T-cell (primary cell): ENCODE data around the gene CA12. TPM values are rescaled to one million over a fixed set of nuclear protein-coding genes. Genes with fewer than 3 reads are reported as not detected.
"Not testable (repeated sequence)": the region's sequence is repeated elsewhere in the genome, so short reads cannot be mapped to it uniquely, and the experiment has no call there.

Experiments
- ATAC-seq, 4 experiments: fragments of 200-7000 bp in 3 of 4; fragments of 150-1000 bp in 1 of 4; cut with Tn5 transposase; replicated peaks in 1 of 4; 1 replicate in 3 of 4; 2 replicates in 1 of 4; pipeline ENCODE4 v1.10.0; 2021; ENCODE audit warnings: moderate library complexity in 3 of 4, mild to moderate bottlenecking in 2 of 4, moderate number of reproducible peaks in 1 of 4
- CTCF ChIA-PET, 2 donors: fragments of 300-600 bp; sonication (Branson Sonifier 250); formaldehyde crosslinking; loops; one replicate each; lab custom pipeline; 2022; ENCODE audit warnings: antibody characterized with exemption in 2 of 2; lab: Charles Lee
- POLR2A ChIA-PET, 2 donors: fragments of 300-600 bp; sonication (Branson Sonifier 250); formaldehyde crosslinking; loops; one replicate each; lab custom pipeline; 2022; ENCODE audit warnings: antibody characterized with exemption in 2 of 2; lab: Charles Lee
- DNase-seq, 35 experiments: peaks; one replicate each; pipeline versions ENCODE4 v3.0.0 to v3.0.0-alpha.2; 2013 to 2023
- H3K27ac ChIP-seq: one replicate; pipeline ENCODE4 v1.5.1; 2013; ENCODE audit warnings: low read length
- H3K27me3 ChIP-seq, 2 experiments: replicated peaks in 1 of 2; 1 replicate in 1 of 2; 2 replicates in 1 of 2; pipeline versions ENCODE4 v1.6.1 to v1.7.0; 2013; ENCODE audit warnings: low read length in 1 of 2, mixed read lengths in 1 of 2; ENCODE audit not compliant: control insufficient read depth in 2 of 2, insufficient read depth in 2 of 2; ENCODE audit errors: extremely low read depth in 1 of 2
- H3K36me3 ChIP-seq, 2 donors: 1 replicate in 1 of 2; 2 replicates in 1 of 2; pipeline versions ENCODE4 v1.6.1 to v1.7.0; 2013; ENCODE audit warnings: low read length in 1 of 2; ENCODE audit not compliant: control insufficient read depth in 2 of 2, insufficient read depth in 1 of 2; ENCODE audit errors: extremely low read depth in 1 of 2
- H3K4me1 ChIP-seq, 2 experiments: 1 replicate in 1 of 2; 2 replicates in 1 of 2; pipeline versions ENCODE4 v1.6.1 to v1.7.0; 2013; ENCODE audit warnings: low read length in 2 of 2, mixed read lengths in 1 of 2; ENCODE audit not compliant: insufficient read depth in 2 of 2, control insufficient read depth in 1 of 2; ENCODE audit errors: extremely low read depth in 1 of 2
- H3K4me3 ChIP-seq, 2 donors: 1 replicate in 1 of 2; 2 replicates in 1 of 2; pipeline versions ENCODE4 v1.5.1 to v1.7.0; 2013; ENCODE audit warnings: mild to moderate bottlenecking in 2 of 2, low read length in 1 of 2, moderate library complexity in 1 of 2; ENCODE audit not compliant: control insufficient read depth in 1 of 2; ENCODE audit errors: extremely low read depth in 1 of 2
- H3K9me3 ChIP-seq: 2 replicates; pipeline ENCODE4 v1.7.0; 2013
- H3K27ac Mint-ChIP-seq, 2 donors: one replicate each; pipeline ENCODE4 v1.8.0; 2020 to 2021; ENCODE audit warnings: mild to moderate bottlenecking in 2 of 2, mixed read lengths in 2 of 2
- H3K27me3 Mint-ChIP-seq, 2 donors: one replicate each; pipeline ENCODE4 v1.8.0; 2021 to 2022; ENCODE audit warnings: mixed read lengths in 2 of 2
- H3K36me3 Mint-ChIP-seq: one replicate; pipeline ENCODE4 v1.8.0; 2021; ENCODE audit warnings: mixed read lengths
- H3K4me1 Mint-ChIP-seq, 3 donors: one replicate each; pipeline ENCODE4 v1.8.0; 2020 to 2022; ENCODE audit warnings: mixed read lengths in 3 of 3, mild to moderate bottlenecking in 1 of 3
- H3K4me3 Mint-ChIP-seq, 3 donors: one replicate each; pipeline ENCODE4 v1.8.0; 2020 to 2022; ENCODE audit warnings: mild to moderate bottlenecking in 3 of 3, mixed read lengths in 3 of 3, moderate library complexity in 3 of 3
- H3K9me3 Mint-ChIP-seq, 3 donors: one replicate each; pipeline ENCODE4 v1.8.0; 2020 to 2022; ENCODE audit warnings: mixed read lengths in 3 of 3
- WGBS: methylation state at CpG from one replicate; pipeline ENCODE4 v1.1.5; 2013; ENCODE audit warnings: missing lambda C conversion rate; ENCODE audit not compliant: insufficient coverage; 5-methylcytosine and 5-hydroxymethylcytosine counted together
- total RNA-seq, 35 experiments: library from RNA in 6 of 35; stranded (reverse) in 6 of 35; fragments of 120-200 nt in 1 of 35; gene quantifications; one replicate each; pipeline versions ENCODE4 v1.2.1 to v1.2.4 and lab custom pipeline; 2013 to 2026

The CA12 gene
- total RNA-seq, 5 donors from 2014 or later (not counting 1 experiment from before 2014, with no cell fraction given) = 0.12 to 0.51 (median 0.30) TPM; not detected in 2

DNA sequence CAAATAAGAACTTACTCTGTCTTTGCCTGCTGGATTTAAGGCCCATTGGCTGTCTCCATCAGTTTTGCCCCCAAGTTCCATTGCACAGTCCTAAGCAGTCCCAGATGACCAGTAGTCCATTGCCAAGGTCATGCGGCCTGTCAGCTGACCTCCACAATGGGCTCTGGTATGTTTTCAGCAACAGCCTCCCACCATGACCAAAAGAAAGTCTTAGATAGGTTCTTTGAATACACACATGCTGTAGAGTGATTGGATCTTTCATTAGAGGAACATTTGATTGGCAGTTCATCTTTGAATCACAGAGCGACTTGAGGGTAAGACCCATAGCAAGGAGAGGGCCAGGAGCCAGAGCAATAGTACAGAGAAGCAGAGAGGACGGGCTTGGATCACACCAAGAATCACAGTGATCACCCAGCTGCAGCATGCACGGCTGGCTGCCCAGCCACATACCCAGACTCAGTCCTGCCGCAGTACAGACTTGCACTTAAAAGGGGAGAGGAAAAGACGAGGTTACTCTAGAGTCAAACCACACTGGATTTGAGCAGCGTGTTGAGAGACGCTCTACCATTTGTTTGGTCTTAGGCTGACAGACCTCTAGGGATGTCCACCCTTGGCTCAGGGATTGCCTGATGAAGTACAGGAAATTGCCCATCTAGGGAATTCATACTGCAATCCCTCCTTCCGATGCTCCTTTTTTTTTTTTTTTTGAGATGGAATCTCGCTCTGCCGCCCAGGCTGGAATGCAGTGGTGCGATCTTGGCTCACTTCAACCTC is 53.8 kb downstream of the CA12 start:
- no peaks in the 10 kb centered on the region for H3K9me3 Mint-ChIP-seq
- no peaks in the 10 kb centered on the region for H3K36me3 Mint-ChIP-seq
- no peak overlapping the region for H3K27ac ChIP-seq
- H3K4me1 ChIP-seq = no peaks in the 10 kb centered on the region
- no peak overlapping the region for H3K27ac Mint-ChIP-seq
- DNase-seq (no peak), ATAC-seq (no peak)
- H3K4me1 Mint-ChIP-seq = no peaks in the 10 kb centered on the region
- CTCF ChIA-PET = no interaction called here
- H3K27me3 Mint-ChIP-seq = no peaks in the 10 kb centered on the region
- 93% methylated on average over 5 of the region's 12 CpGs for WGBS
- H3K36me3 ChIP-seq = no peaks in the 10 kb centered on the region
- no peaks in the 10 kb centered on the region for H3K9me3 ChIP-seq
- no peak overlapping the region for H3K4me3 ChIP-seq
- no peak overlapping the region for H3K4me3 Mint-ChIP-seq
- peaks cover 0 to 25% of the 10 kb centered on the region in 2 experiments for H3K27me3 ChIP-seq
- POLR2A ChIA-PET = no interaction called here

DNA sequence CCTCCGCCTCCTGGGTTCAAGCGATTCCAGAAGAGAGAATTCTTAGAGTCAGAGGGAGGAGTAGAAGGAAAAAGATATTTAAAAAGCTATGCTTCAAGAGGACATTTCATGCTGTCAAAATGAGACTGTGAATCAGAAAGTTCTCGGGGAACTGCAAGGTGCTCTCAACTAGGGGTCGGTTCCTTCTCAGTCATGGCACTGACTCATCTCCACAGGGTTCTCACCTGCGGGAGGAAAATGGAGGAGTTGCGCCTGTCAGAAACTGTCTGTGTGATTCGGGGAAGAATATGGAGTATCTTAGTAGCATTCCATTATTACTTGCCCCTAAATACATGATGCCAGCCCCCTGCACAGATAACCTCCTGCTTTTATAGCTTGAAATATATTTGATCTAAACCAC is 56.9 kb downstream of the CA12 start:
- Mint-ChIP-seq H3K27me3 (no peaks in the 10 kb centered on the region), H3K9me3 (no peaks in the 10 kb centered on the region), H3K27ac (no peak overlapping the region), H3K36me3 (no peaks in the 10 kb centered on the region), H3K4me3 (no peak overlapping the region), H3K4me1 (no peaks in the 10 kb centered on the region)
- peaks cover 0 to 18% of the 10 kb centered on the region in 2 experiments for H3K27me3 ChIP-seq
- no peak overlapping the region for H3K4me3 ChIP-seq
- H3K4me1 ChIP-seq = no peaks in the 10 kb centered on the region
- ChIA-PET POLR2A (interaction anchor here in 1 of 2 donors (0.7 kb wide), 1 partner anchor 19 kb away, joined by 6 read pairs; no protein-coding TSS in a partner anchor), CTCF (interaction anchor here in 1 of 2 donors (0.6 to 0.7 kb wide), 2 partner anchors 29 to 79 kb away, joined by 4 to 5 read pairs; no protein-coding TSS in a partner anchor)
- H3K27ac ChIP-seq = no peak overlapping the region
- H3K36me3 ChIP-seq = no peaks in the 10 kb centered on the region
- 95% methylated on average over 2 of the region's 7 CpGs for WGBS
- ATAC-seq (no peak), DNase-seq (no peak)
- H3K9me3 ChIP-seq = no peaks in the 10 kb centered on the region

DNA sequence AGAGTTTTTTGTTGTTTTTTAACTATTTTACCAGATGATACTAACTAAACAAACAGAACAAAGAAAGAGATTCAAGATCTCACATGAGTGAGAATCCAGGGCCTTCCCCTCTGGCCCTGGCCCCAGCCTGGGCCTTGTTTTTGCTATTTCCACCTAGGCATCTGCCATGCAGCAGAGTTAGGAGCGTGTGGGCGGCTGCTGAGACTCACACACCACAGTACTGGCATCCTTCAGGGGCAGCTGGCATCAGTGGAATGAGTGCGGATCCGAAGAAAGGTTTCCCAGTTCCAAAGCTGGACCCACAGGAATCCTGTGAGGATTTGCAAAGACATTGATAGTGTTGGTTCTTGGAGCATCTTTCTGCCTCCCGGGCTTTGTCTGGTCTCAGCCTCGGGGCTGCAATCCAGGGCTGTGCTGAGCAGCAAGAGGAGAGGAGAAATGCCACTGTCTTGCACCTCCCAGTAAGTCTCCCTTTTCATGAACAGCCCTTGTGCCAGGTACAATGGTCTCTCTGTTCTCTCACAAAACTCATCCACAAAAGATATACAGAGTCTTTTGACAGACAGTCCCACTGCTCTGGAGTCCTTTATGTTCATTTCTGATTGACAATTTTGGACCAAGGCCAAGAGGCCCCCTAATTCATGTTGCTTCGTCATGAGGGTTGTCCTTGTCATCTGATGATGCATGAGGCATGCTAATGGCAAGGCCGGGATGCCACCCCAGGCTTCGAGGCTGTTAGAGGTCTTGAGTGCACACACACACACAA is 57.7 kb downstream of the CA12 start:
- H3K4me3 Mint-ChIP-seq = no peak overlapping the region
- ATAC-seq (no peak), DNase-seq (no peak)
- H3K9me3 Mint-ChIP-seq = no peaks in the 10 kb centered on the region
- CTCF ChIA-PET = no interaction called here
- 92% methylated on average over 4 of the region's 9 CpGs for WGBS
- Histone ChIP-seq H3K4me1 (no peaks in the 10 kb centered on the region), H3K36me3 (no peaks in the 10 kb centered on the region), H3K9me3 (no peaks in the 10 kb centered on the region), H3K27me3 (peaks cover 0 to 17% of the 10 kb centered on the region in 2 experiments), H3K4me3 (no peak overlapping the region), H3K27ac (no peak overlapping the region)
- H3K27ac Mint-ChIP-seq = no peak overlapping the region
- H3K36me3 Mint-ChIP-seq = no peaks in the 10 kb centered on the region
- no peaks in the 10 kb centered on the region for H3K4me1 Mint-ChIP-seq
- H3K27me3 Mint-ChIP-seq = no peaks in the 10 kb centered on the region
- POLR2A ChIA-PET = no interaction called here

DNA sequence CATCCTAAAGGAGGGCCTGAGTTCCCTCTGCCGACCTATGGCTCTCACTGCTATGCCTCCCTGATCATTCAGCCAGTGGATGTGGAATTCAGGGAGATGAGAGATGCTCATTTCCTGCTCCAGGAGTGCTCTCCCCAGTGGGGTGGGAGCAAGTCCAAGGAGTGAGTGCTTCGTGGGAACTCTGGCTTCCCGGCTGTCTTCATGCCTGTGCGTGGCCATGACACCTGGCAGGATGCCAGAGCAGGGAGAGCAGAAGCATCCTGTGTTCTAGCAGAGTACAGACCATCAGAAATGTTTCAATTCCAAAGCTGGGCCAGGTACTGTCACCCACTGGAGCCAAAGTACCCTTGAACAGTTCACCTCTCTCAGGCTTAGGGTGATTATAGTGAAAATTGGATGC is 59.1 kb downstream of the CA12 start:
- no peak for DNase-seq
- Mint-ChIP-seq H3K4me1 (no peaks in the 10 kb centered on the region), H3K4me3 (no peak overlapping the region), H3K27ac (no peak overlapping the region), H3K36me3 (no peaks in the 10 kb centered on the region), H3K27me3 (no peaks in the 10 kb centered on the region), H3K9me3 (no peaks in the 10 kb centered on the region)
- H3K27ac ChIP-seq = no peak overlapping the region
- no peak for ATAC-seq
- H3K27me3 ChIP-seq = peaks cover 0 to 14% of the 10 kb centered on the region in 2 experiments
- CTCF ChIA-PET = no interaction called here
- WGBS = 70% methylated on average over 4 of the region's 4 CpGs
- H3K4me3 ChIP-seq = no peak overlapping the region
- H3K9me3 ChIP-seq = no peaks in the 10 kb centered on the region
- POLR2A ChIA-PET = no interaction called here
- no peaks in the 10 kb centered on the region for H3K4me1 ChIP-seq
- no peaks in the 10 kb centered on the region for H3K36me3 ChIP-seq

DNA sequence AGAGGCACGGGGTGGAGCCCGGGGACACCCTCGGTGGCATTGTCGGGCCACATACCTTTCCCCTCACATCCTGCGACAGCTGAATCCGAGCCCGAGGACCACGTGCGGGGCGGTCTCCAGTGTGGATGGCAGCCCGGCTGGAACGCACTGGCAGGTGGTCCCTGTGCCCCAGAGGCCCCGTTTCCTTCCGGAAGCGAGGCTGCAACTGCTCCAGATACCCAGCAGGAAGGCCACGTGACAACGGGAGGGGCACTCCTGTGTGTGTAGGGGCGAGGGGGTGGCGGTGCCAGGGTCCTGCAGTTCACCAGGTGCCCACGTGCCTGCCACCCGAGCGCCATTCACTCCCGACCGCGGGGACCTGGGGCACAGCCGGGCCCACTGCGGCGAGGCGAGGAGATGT is 60.2 kb downstream of the CA12 start:
- Mint-ChIP-seq H3K9me3 (no peaks in the 10 kb centered on the region), H3K4me1 (no peaks in the 10 kb centered on the region), H3K4me3 (no peak overlapping the region), H3K27ac (no peak overlapping the region), H3K27me3 (no peaks in the 10 kb centered on the region), H3K36me3 (no peaks in the 10 kb centered on the region)
- ATAC-seq = no peak
- Histone ChIP-seq H3K27me3 (peaks cover 0 to 8% of the 10 kb centered on the region in 2 experiments), H3K4me3 (no peak overlapping the region), H3K4me1 (no peaks in the 10 kb centered on the region), H3K36me3 (no peaks in the 10 kb centered on the region), H3K27ac (no peak overlapping the region), H3K9me3 (no peaks in the 10 kb centered on the region)
- 84% methylated on average over 18 of the region's 29 CpGs for WGBS
- POLR2A ChIA-PET = no interaction called here
- CTCF ChIA-PET = no interaction called here
- DNase-seq = no peak

DNA sequence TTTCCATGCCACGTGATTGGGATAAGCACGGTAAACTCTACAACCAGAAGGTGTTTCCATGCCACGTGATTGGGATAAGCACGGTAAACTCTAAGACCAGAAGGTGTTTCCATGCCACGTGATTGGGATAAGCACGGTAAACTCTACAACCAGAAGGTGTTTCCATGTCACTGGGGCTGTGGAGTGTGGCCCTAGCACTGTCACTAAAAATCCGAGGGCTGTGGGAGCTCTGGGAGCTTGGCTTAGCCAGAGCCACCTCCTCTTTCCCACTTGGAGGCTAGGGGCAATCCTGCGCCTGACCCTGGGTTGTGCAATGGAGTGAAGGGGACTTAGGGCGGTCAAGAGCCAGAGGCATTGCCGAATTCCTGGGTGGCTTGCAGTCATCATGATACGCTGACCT is 60.7 kb downstream of the CA12 start:
- not testable (repeated sequence) for H3K27me3 ChIP-seq

More for the DNA sequence above, 60.7 kb downstream of the CA12 start:
- H3K27me3 Mint-ChIP-seq, H3K27ac ChIP-seq, H3K4me1 Mint-ChIP-seq, H3K36me3 Mint-ChIP-seq, H3K9me3 ChIP-seq, DNase-seq, H3K36me3 ChIP-seq, POLR2A ChIA-PET, H3K4me3 Mint-ChIP-seq, ATAC-seq, H3K4me1 ChIP-seq, H3K4me3 ChIP-seq, H3K9me3 Mint-ChIP-seq, CTCF ChIA-PET, H3K27ac Mint-ChIP-seq: not testable (repeated sequence)
- WGBS = no CpG with 5 or more reads among the region's 11 CpGs
